Upper lobe of right lung (tissue), 1 donor: ENCODE measurements around the gene MT4. TPM values are rescaled to one million over a fixed set of nuclear protein-coding genes. Genes with fewer than 3 reads are reported as not detected.

Experiments used
- ATAC-seq: fragments of 200-7000 bp; cut with Tn5 transposase; one replicate; pipeline ENCODE4 v1.9.1; 2020; ENCODE audit warnings: mild to moderate bottlenecking, moderate library complexity
- DNase-seq: peaks from one replicate; pipeline ENCODE4 v3.0.0-alpha.2; 2020
- H3K27ac ChIP-seq: fragments of 200-600 bp; one replicate; pipeline ENCODE4 v1.8.0; 2022
- H3K27me3 ChIP-seq: fragments of 200-600 bp; one replicate; pipeline ENCODE4 v1.8.0; 2022; ENCODE audit warnings: mild to moderate bottlenecking
- H3K36me3 ChIP-seq: fragments of 200-600 bp; one replicate; pipeline ENCODE4 v1.8.0; 2022
- H3K4me1 ChIP-seq: fragments of 200-600 bp; one replicate; pipeline ENCODE4 v1.8.0; 2022
- H3K4me3 ChIP-seq: fragments of 200-600 bp; one replicate; pipeline ENCODE4 v1.8.0; 2022; ENCODE audit warnings: mild to moderate bottlenecking
- H3K9me3 ChIP-seq: fragments of 200-600 bp; one replicate; pipeline ENCODE4 v1.8.0; 2022
- CTCF ChIP-seq: fragments of 200-600 bp; IDR thresholded peaks from one replicate; pipeline ENCODE4 v1.8.0; 2022; ENCODE audit warnings: antibody characterized with exemption
- intact Hi-C: fragments of 100-400 bp; cut with DNase I; formaldehyde crosslinking; loops from one replicate; pipeline ENCODE4 v1.11.0; 2022
- total RNA-seq: library from RNA; stranded (reverse); fragmentation: NEBNext Ultra II Directional; extraction: Animal tissue kit (Norgen Biotek cat#: 25700); gene quantifications from one replicate; pipeline ENCODE4 v1.2.1, GENCODE V29; 2021
- donor health status: DM: no; HTN: yes; CAD: no; lungs with severe emphysema.

The MT4 gene
- total RNA-seq, 1 donor from 2014 or later = not detected

- Histone ChIP-seq H3K4me3 (no peak overlapping the region), H3K4me1 (peaks cover 6% of the 10 kb centered on the region), H3K9me3 (no peaks in the 10 kb centered on the region), H3K27me3 (no peaks in the 10 kb centered on the region), H3K27ac (no peak overlapping the region), H3K36me3 (no peaks in the 10 kb centered on the region)
- DNase-seq = no peak
- ATAC-seq = no peak
- TF ChIP-seq CTCF = no peak
- intact Hi-C loops = no loop called here
Measured at GRCh38 chr16:56549744-56550385, 15.0 kb upstream of the MT4 start.

GRCh38 chr16:56551796-56552738, 12.8 kb upstream of the MT4 start:
- peak; percentile 24 for ATAC-seq
- no peak for TF ChIP-seq CTCF
- Histone ChIP-seq H3K4me1 (peaks cover 6% of the 10 kb centered on the region), H3K27ac (no peak overlapping the region), H3K9me3 (no peaks in the 10 kb centered on the region), H3K36me3 (no peaks in the 10 kb centered on the region), H3K27me3 (peaks cover 5% of the 10 kb centered on the region), H3K4me3 (no peak overlapping the region)
- intact Hi-C loops = no loop called here
- DNase-seq = no peak

- Histone ChIP-seq H3K36me3 (no peaks in the 10 kb centered on the region), H3K27me3 (peaks cover 5% of the 10 kb centered on the region), H3K4me3 (no peak overlapping the region), H3K27ac (no peak overlapping the region), H3K9me3 (no peaks in the 10 kb centered on the region), H3K4me1 (peaks cover 6% of the 10 kb centered on the region)
- DNase-seq = peak; percentile 55
- no peak for TF ChIP-seq CTCF
- intact Hi-C loops = no loop called here
- no peak for ATAC-seq
Measured at GRCh38 chr16:56554441-56554840, 10.4 kb upstream of the MT4 start.

GRCh38 chr16:56558024-56558747, 6.7 kb upstream of the MT4 start:
- H3K4me1 ChIP-seq = no peaks in the 10 kb centered on the region
- no peaks in the 10 kb centered on the region for H3K36me3 ChIP-seq
- H3K27ac ChIP-seq = no peak overlapping the region
- no peaks in the 10 kb centered on the region for H3K9me3 ChIP-seq
- peaks cover 5% of the 10 kb centered on the region for H3K27me3 ChIP-seq
- TF ChIP-seq CTCF = no peak
- DNase-seq (peak; percentile 23), ATAC-seq (no peak)
- intact Hi-C loops = no loop called here
- no peak overlapping the region for H3K4me3 ChIP-seq

GRCh38 chr16:56559109-56559508, 5.8 kb upstream of the MT4 start:
- intact Hi-C loops = no loop called here
- no peak for TF ChIP-seq CTCF
- Histone ChIP-seq H3K4me3 (no peak overlapping the region), H3K4me1 (no peaks in the 10 kb centered on the region), H3K27ac (no peak overlapping the region), H3K36me3 (no peaks in the 10 kb centered on the region), H3K9me3 (no peaks in the 10 kb centered on the region), H3K27me3 (peaks cover 5% of the 10 kb centered on the region)
- DNase-seq (no peak), ATAC-seq (no peak)
